Stimulated activated CD8-positive, alpha-beta memory T cell treated with anti-CD3 and anti-CD28 coated beads, Interleukin-7, amount 100 ng/mL, for 24 hours (primary cell): ENCODE results near the gene CDH4.

Experiments
- DNase-seq: peaks from one replicate; pipeline ENCODE4 v3.0.0-alpha.2; 2020; ENCODE audit warnings: low read depth

CDH4 gene

DNA sequence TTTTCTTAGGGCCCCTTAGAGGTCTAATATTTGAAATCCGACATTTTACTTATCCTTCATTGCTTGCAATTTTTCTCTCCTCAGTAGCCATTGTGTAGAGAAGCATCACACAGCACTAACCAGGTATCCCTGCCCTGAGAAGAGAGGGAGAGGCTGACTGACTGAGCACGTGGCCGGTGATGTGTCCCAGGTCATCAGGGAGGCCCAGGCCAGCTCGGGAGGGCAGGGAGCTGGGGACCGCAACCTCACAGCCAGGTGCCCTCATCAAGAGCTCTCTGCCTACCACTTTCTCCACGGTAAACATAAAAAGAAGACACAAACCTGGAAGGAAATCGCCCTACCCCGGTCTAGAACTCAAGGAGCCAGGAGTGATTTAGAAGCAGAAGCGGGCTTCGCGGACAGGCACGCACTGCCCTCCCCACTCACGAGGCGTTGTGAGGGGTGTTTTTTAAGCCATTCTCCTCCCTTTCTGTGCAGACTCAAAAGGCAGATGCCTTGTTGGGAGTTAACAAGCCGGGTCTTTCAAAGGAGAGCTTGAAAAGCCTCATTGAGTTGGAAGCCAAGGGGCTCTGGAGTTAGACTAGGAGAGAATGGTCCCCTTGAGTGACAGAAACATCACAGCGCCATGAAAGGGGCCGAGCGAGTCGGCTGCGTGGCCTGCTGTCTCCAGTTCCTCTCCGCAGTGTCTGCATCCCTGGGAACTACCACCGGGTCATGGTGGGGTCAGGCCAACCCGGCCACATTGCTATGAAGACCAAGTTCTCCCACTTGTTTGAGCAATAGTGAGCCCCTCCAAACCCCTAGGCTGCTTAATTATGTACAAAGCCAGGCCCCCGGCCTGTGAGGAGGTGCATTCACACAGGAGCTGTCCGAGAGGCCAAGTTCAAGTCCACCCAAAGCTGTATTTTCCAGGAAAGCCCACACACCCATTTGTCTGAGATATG lies 285.4 kb downstream of the CDH4 start:
- DNase-seq = no peak

DNA sequence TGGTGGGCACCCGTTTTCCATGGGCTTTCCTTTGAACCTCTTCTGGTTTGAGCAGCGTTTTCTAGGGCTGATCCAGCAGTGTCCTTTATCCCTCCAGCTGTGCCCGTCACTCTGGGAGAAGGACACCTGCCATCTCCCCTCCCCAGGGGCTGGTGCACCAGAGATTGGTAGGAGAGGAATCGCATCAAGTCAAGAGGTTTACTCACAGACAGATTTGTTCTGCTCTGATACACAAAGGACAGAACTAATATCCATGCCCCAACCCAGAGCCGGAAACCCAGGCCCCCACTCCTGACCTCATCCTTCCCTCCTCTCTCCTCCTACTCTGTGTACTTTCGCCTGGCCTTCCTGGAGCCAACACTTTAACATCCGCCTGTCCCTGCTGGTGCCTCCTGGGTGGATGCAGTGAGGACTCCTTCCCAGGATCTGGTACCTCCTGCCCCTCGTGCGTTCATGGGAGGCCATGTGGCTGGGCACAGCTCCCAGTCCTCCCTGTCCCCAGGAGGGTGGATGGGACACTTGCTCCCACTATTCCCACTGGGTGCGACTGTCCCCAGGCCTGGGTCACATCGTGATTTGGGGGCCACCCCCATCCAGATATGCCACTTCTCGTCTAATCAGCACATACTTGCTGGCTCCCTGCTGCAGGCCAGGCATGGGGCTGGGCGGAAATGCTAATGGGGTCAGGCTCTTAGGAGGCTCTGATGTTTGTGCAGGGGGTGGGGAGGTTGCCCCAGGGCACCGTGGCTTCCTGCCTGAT lies 286.3 kb downstream of the CDH4 start:
- no peak for DNase-seq

GRCh38 chr20:61538943-61539265 lies 286.8 kb downstream of the CDH4 start:
- no peak for DNase-seq

- no peak for DNase-seq
These were observed 287.8 kb downstream of the CDH4 start for GRCh38 chr20:61539706-61540360.

GRCh38 chr20:61541537-61541936 lies 289.5 kb downstream of the CDH4 start:
- DNase-seq = no peak

- no peak for DNase-seq
These were observed 291.0 kb downstream of the CDH4 start for GRCh38 chr20:61543086-61543485.

DNA sequence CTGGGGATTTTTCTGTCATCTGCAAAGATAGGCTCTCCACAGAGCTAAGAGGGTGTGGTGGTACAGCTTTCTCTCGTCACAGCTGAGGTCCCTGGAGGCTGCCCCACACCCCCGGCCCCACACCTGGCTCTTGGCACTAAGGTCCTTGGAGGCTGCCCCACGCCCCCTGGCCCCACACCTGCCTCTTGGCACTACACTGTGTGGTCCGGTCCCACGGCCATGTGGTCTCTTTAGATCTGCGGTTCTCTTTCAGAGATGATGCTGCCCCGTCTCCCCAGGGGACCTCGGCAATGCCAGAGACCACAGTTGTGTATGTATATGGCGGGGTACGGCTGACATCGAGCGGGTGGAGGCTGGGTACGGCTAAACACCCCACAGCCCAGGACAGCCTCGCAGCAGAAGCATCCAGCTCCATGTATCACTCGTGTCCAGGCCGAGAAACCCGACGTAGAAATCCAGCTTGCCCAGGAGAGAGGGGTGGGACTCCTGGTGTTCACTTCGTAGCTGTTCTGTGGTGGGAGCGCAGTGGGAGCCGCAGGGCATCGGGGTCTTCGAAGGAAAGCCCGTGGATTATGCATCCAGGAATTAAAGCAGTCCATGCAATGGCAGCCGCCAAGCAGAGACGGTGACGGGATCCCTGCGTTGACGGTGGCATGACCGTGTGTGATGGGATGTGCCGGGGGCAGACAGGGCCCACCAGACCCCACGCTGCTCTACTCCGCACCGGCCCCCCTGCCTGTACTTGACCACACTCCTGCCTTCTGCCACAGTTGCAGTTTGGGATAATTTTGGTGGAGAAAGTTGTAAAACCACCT lies 292.1 kb downstream of the CDH4 start:
- no peak for DNase-seq

GRCh38 chr20:61544910-61545889 lies 293.1 kb downstream of the CDH4 start:
- no peak for DNase-seq

DNA sequence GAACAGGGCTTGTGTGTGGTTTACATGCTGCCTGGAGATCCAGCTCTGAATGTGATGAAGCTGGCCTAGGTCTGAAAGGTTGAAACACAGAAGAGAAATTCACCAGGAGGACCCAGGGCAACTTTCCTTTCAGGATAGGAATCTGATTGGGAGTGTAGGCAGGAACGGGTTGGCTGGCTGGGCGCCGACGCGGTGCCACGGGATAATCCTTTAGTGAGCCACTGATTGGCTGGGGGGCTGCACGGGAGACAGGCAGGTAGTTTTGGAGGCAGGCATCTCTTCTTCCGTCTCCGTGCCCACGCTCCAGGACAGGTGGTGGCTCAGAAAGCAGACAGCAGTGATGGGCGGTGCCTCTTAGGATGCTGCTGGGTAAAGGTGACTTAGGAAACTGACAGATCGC lies 294.6 kb downstream of the CDH4 start:
- DNase-seq = no peak

- DNase-seq = no peak
These were observed 296.0 kb downstream of the CDH4 start for GRCh38 chr20:61548069-61548468.

DNA sequence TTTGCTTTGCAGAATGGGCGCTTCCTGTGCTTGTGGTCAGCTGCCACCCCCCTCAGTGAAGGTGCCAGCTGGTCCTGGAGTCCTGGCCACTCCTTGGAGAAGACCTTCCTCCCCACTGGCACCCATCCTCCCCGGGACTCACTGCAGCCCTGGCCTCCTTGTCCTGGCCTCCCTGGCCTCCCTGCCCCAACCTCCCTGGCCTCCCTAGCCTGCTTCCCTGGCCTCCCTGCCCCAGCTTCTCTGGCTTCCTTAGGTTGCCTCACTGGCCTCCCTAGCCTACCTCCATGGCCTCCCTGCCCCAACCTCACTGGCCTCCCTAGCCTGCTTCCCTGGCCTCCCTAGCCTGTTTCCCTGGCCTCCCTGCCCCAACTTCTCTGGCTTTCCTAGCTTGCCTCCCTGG lies 297.8 kb downstream of the CDH4 start:
- no peak for DNase-seq

- no peak for DNase-seq
These were observed 299.3 kb downstream of the CDH4 start for GRCh38 chr20:61551401-61551800.

DNA sequence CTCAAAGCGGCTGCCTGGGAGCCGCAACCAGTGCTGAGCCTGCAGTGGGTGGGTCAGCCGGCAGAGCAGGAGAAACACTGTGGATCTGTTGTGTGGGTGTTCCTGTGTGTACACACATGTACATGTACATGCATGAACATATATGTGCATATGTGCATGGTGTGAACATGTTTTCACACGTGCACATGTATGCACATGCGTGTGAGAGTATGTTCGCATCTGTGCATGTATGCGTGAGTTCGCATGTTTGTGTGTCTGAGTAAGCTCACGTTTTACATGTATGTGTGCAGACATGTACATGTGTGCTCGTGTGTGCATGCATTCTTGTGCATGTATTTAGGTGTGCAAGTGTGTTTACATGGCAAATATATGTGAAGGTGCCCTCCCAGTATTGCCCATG lies 302.6 kb downstream of the CDH4 start:
- DNase-seq = no peak

GRCh38 chr20:61555566-61555965 lies 303.5 kb downstream of the CDH4 start:
- no peak for DNase-seq

- no peak for DNase-seq
These were observed 304.1 kb downstream of the CDH4 start for GRCh38 chr20:61556111-61556510.

DNA sequence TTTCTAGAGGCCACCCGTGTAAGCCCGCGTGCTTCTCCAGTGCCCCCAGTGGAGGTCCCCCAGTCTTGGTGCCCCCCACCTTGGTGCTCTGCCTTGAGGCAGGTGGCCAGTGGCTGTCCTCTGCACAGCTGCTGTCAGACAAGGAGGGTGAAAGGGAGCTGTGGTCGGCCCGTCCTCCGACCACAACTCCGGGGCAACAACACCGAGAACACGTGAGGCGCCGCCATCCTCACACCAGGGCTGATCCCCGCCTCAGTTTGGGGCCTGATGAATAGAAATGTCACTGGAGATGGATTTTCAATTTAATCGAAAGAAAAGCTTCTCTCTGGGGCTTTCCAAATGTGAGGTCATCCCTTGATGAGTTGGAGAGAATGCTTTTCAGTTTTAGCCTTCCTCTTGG lies 304.6 kb downstream of the CDH4 start:
- no peak for DNase-seq

- no peak for DNase-seq
These were observed 305.6 kb downstream of the CDH4 start for GRCh38 chr20:61557621-61558020.

DNA sequence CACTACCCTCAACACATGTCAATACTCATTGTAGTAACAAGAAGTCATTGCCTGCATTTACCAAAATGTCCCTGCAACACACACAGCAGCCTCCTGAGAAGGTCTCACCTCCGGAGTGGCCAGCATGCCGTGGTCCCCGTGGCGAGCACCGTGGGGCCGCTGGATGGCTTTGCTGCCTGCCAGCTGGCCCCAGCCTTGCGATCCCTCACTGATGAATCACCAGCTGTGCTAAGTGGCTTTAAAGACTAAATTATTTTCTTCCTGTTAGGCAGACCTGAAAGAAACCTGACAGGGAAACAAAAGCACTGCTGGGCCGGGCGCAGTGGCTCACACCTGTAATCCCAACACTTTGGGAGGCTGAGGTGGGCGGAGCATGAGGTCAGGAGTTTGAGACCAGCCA lies 306.7 kb downstream of the CDH4 start:
- DNase-seq = no peak

GRCh38 chr20:61559706-61560315 lies 307.8 kb downstream of the CDH4 start:
- DNase-seq = no peak

DNA sequence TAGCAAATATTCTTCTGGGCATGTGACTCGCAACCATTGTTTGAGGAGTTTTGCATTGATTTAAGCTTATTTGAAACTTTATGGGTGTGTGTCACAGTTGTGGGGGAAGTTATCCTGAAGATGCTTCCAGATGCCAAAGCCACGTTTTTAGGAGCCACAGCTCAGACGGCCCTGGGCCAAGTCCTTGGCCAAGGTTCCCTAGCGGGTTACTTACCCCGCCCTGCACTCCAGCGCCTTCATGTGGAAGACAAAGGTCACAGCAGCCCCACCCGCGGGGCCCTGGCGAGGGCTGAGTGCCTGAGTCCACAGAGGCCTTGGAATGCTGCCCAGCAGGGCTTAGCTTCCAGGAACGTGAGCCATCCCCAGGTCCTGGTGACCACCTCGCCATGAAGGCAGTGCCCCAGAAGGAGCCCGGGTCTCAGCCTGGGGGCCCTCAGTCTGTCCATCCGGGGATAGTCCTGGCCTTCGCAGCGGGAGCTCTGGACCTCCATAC lies 308.3 kb downstream of the CDH4 start:
- no peak for DNase-seq
